Activated CD8-positive, alpha-beta memory T cell treated with anti-CD3 and anti-CD28 coated beads, Interleukin-2, amount 10 ng/mL, durations not matched to agents 7 days and 5 days (primary cell): Measurements from ENCODE around the gene TSPAN3. TPM values are rescaled to one million over a fixed set of nuclear protein-coding genes. Genes with fewer than 3 reads are reported as not detected.

ENCODE experiments used
- ATAC-seq: fragments of 150-1000 bp; cut with Tn5 transposase; one replicate; pipeline ENCODE4 v1.10.0; 2021; ENCODE audit warnings: moderate library complexity
- CTCF ChIA-PET: fragments of 350-600 bp; sonication (Branson Sonifier 250); formaldehyde crosslinking; loops from one replicate; lab custom pipeline; 2021; ENCODE audit warnings: antibody characterized with exemption; lab: Charles Lee
- DNase-seq: peaks from one replicate; pipeline ENCODE4 v3.0.0-alpha.2; 2020
- H3K27ac Mint-ChIP-seq: one replicate; pipeline ENCODE4 v1.8.0; 2021; ENCODE audit warnings: mild to moderate bottlenecking, mixed read lengths
- H3K27me3 Mint-ChIP-seq: one replicate; pipeline ENCODE4 v1.8.0; 2021; ENCODE audit warnings: mixed read lengths
- H3K36me3 Mint-ChIP-seq: one replicate; pipeline ENCODE4 v1.8.0; 2021; ENCODE audit warnings: mild to moderate bottlenecking, mixed read lengths
- H3K4me1 Mint-ChIP-seq: one replicate; pipeline ENCODE4 v1.8.0; 2021; ENCODE audit warnings: mixed read lengths
- H3K4me3 Mint-ChIP-seq: one replicate; pipeline ENCODE4 v1.8.0; 2021; ENCODE audit warnings: mild to moderate bottlenecking, moderate library complexity, mixed read lengths
- H3K9me3 Mint-ChIP-seq: one replicate; pipeline ENCODE4 v1.8.0; 2022; ENCODE audit warnings: low read depth, mixed read lengths
- total RNA-seq, 2 experiments: library from RNA; stranded (reverse); gene quantifications; one replicate each; pipeline ENCODE4 v1.2.3, GENCODE V29; 2021

The TSPAN3 gene
- total RNA-seq, 2 experiments from 2014 or later = 20.9 to 29.4 TPM

DNA sequence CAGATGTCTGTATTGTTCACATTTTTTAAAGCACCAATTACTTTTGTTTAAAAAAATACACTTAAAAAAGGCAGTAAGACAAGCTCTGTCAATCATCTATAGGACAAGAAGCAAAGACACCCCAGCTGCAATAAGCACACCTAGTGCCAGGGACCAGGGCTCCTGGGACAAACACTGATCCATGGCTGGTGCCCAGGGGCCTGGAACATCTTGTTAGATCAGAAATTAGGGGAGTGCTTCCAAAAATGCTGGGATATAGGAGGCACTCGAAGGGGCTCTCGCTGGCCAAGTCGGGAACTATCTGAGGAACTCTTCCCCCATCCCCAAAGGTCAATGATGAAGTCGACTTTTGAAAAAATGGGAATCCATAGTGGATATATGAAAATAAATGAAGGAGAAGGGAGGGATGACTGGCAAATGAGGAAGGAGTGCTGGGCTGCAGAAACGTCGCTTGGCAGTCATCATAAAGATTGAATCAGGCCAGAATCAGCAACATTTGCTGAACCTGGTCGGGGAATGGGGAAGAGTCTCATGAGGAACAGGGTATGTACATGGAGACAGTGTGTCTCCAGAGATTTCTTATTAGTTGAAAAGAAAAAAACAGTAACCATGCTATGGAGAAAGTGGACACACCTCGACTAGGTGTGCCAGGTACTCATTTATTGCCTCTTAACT lies 28.5 kb downstream of the TSPAN3 start:
- ATAC-seq = no peak
- no peak overlapping the region for H3K4me3 Mint-ChIP-seq
- H3K36me3 Mint-ChIP-seq = peaks cover 53% of the 10 kb centered on the region
- peaks cover 2% of the 10 kb centered on the region for H3K9me3 Mint-ChIP-seq
- H3K4me1 Mint-ChIP-seq = peaks cover 6% of the 10 kb centered on the region
- H3K27me3 Mint-ChIP-seq = no peaks in the 10 kb centered on the region
- CTCF ChIA-PET = interaction anchor here (2.3 kb wide), 1 partner anchor 19 kb away, joined by 6 read pairs; no protein-coding TSS in a partner anchor
- no peak overlapping the region for H3K27ac Mint-ChIP-seq
- DNase-seq = no peak

DNA sequence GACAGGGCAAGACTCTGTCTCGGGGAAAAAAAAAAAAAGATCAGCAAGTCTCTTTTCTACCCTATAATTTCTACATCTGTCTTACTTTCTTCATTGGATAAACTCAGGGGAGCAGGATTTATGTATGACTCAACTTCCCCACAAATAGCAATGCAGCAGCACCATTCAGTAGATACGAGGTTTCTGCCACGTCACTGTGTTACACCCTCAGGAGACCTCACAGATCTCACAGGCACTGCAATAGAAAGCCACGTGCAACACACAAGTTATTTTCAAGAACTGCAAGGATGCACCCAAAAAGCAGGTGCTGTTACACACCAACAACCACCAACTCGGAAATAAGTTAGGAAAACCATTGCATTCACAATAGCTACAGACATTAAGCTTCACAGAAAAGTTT lies 30.2 kb downstream of the TSPAN3 start:
- ATAC-seq (peak; percentile 59), DNase-seq (peak; percentile 44)
- CTCF ChIA-PET = interaction anchor here (0.6 to 0.9 kb wide), 4 partner anchors 15 to 848 kb away, joined by 3 read pairs; no protein-coding TSS in a partner anchor
- peak overlapping the region; percentile 27 for H3K27ac Mint-ChIP-seq
- H3K36me3 Mint-ChIP-seq = peaks cover 57% of the 10 kb centered on the region
- H3K4me3 Mint-ChIP-seq = no peak overlapping the region
- H3K27me3 Mint-ChIP-seq = no peaks in the 10 kb centered on the region
- peaks cover 6% of the 10 kb centered on the region for H3K4me1 Mint-ChIP-seq
- peaks cover 2% of the 10 kb centered on the region for H3K9me3 Mint-ChIP-seq

DNA sequence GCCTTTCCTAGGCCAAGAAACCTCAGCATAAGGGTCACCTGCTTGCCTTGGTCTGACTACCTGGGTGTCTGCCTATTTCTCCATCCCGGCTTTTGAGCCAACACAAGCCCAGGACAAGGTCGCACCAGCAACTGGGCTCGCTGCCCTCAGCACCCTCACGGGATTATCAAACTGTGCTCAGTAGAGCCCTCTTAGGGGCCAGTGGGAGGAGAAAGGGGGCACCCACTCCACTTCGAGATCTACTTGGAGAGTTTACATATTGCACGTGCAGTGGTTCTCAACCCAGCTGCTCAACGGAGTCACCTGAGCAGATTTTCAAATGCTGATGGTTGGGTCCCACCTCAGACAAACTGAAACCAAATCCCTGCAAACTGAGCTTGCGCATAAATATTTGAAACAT lies 31.1 kb downstream of the TSPAN3 start:
- Mint-ChIP-seq H3K27me3 (no peaks in the 10 kb centered on the region), H3K4me3 (no peak overlapping the region), H3K36me3 (peaks cover 56% of the 10 kb centered on the region), H3K27ac (no peak overlapping the region), H3K9me3 (peaks cover 2% of the 10 kb centered on the region), H3K4me1 (peaks cover 6% of the 10 kb centered on the region)
- ATAC-seq (no peak), DNase-seq (no peak)
- CTCF ChIA-PET = interaction anchor here (0.7 kb wide), 1 partner anchor 102 kb away, joined by 3 read pairs; no protein-coding TSS in a partner anchor

DNA sequence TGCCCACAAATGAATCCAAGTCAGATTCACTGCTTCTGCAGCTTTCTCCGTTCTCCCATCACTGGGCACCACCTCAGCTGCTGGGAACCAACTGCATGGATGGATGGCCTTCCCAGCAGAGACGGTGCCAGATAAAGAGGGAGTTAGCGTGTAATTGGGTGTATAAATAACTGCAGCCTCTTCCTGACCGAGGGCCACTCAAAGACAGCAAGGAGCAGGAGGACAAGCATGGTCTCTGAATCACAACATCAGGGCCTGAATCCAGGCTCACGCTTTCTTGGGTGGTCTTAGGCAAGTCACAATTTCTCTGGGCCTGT lies 31.7 kb downstream of the TSPAN3 start:
- no peak for DNase-seq
- Mint-ChIP-seq H3K27me3 (no peaks in the 10 kb centered on the region), H3K27ac (no peak overlapping the region), H3K36me3 (peaks cover 57% of the 10 kb centered on the region), H3K4me1 (peaks cover 4% of the 10 kb centered on the region), H3K4me3 (no peak overlapping the region), H3K9me3 (peaks cover 2% of the 10 kb centered on the region)
- no peak for ATAC-seq
- CTCF ChIA-PET = no interaction called here

DNA sequence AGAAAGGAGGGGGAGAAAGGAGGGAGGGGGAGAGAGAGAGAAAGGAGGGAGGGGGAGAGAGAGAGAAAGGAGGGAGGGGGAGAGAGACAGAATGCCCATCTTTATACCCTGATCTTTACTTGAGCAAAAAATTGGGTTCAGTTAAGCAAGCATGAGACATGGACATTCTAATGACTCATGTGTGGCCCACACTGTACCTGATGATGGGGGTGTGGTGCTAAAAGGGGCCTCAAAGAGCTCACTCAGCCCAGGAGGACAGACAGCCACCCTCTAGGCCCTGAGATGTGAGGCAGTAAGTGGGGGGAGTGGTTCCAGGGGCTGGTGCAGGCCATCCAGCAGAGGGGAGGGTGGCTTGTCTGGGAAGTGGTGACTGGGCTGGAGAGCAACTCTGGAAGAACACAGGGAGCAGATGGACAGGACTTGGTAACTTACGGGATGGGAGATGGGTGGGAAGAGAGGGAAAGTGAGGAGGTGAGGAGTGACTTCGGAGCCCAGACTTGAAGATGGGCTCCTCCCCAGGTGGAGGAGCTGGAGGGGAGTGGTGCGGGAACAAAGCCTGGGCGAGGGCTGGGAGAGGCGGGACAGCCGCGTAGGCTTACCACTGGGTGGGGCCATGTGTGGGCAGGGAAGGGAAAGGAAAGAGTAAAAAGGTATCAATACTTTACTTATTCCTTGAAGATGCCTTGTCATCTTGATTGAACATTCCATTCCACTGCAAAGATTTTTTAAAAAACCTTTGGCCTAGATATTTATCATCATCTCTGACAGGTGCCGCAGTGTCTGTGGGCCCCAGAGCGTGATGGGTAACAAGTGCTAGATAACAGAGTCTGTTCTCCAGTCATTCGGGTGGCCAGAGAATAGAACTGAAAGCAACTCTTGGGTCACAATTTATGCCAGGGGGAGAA lies 32.3 kb downstream of the TSPAN3 start:
- H3K9me3 Mint-ChIP-seq = peaks cover 2% of the 10 kb centered on the region
- no peak for DNase-seq
- no peak overlapping the region for H3K4me3 Mint-ChIP-seq
- CTCF ChIA-PET = interaction anchor here (1.1 kb wide), 1 partner anchor 17 kb away, joined by 3 read pairs; no protein-coding TSS in a partner anchor
- H3K27me3 Mint-ChIP-seq = no peaks in the 10 kb centered on the region
- peaks cover 59% of the 10 kb centered on the region for H3K36me3 Mint-ChIP-seq
- ATAC-seq = no peak
- no peak overlapping the region for H3K27ac Mint-ChIP-seq
- H3K4me1 Mint-ChIP-seq = peaks cover 4% of the 10 kb centered on the region

GRCh38 chr15:77037388-77038209 lies 33.3 kb downstream of the TSPAN3 start:
- H3K36me3 Mint-ChIP-seq = peaks cover 55% of the 10 kb centered on the region
- peaks cover 4% of the 10 kb centered on the region for H3K4me1 Mint-ChIP-seq
- peak overlapping the region; percentile 62 for H3K27ac Mint-ChIP-seq
- ATAC-seq (no peak), DNase-seq (no peak)
- H3K9me3 Mint-ChIP-seq = peaks cover 2% of the 10 kb centered on the region
- CTCF ChIA-PET = interaction anchor here (1.1 kb wide), 1 partner anchor 16 kb away, joined by 3 read pairs; no protein-coding TSS in a partner anchor
- no peaks in the 10 kb centered on the region for H3K27me3 Mint-ChIP-seq
- H3K4me3 Mint-ChIP-seq = no peak overlapping the region

- no peak for ATAC-seq
- Mint-ChIP-seq H3K4me1 (peaks cover 5% of the 10 kb centered on the region), H3K4me3 (no peak overlapping the region), H3K27ac (peak overlapping the region; percentile 62), H3K36me3 (peaks cover 54% of the 10 kb centered on the region), H3K27me3 (no peaks in the 10 kb centered on the region), H3K9me3 (peaks cover 2% of the 10 kb centered on the region)
- CTCF ChIA-PET = interaction anchor here (1.1 to 3.6 kb wide), 3 partner anchors 11 to 15 kb away, joined by 3 to 29 read pairs (median 6); no protein-coding TSS in a partner anchor
- DNase-seq = no peak
Observed at GRCh38 chr15:77036537-77037387, 34.1 kb downstream of the TSPAN3 start.

DNA sequence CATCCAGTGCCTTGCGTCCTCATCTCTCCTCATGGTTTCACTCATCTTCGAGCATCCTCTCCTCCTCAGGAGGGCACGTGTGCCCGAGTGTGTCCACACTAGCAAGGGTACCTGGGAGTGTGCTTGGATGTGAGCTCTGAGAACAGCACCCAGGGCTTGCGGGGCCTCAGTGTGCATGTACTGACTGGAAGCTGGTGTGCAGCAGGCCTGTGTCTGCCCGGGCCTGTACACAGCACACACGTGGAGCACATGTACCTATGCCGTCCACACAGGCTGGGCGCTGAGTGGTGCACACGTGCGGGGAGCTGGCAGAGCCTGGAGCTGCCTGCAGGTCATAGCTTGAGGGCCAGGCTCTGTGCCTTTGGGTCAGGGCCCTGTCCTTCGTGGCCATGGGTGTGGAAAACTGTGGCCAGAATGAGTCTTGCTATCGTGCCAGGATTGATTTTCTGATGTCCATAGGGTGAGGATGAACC lies 34.9 kb downstream of the TSPAN3 start:
- Mint-ChIP-seq H3K4me3 (no peak overlapping the region), H3K27ac (peak overlapping the region; percentile 46), H3K27me3 (no peaks in the 10 kb centered on the region)

DNA sequence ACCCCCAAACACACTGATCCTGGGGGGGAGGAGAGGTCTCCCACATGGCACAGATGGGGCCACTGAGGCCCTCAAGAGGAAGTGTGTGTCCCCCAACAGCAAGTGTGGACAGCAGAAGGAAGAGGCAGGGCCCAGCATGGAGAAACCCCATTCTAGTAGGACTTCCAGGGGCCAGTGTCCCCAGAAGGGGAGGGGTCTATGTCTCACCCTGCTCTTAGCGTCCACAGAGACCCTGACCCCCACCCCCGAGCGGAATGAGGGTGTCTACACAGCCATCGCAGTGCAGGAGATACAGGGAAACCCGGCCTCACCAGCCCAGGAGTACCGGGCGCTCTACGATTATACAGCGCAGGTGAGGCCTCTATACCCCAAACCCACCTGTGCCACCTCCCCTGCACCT lies 35.3 kb downstream of the TSPAN3 start:
- ATAC-seq = no peak
- Mint-ChIP-seq H3K36me3 (peaks cover 52% of the 10 kb centered on the region), H3K4me3 (no peak overlapping the region), H3K27ac (no peak overlapping the region), H3K27me3 (no peaks in the 10 kb centered on the region), H3K4me1 (peaks cover 9% of the 10 kb centered on the region), H3K9me3 (peaks cover 2% of the 10 kb centered on the region)
- no peak for DNase-seq
- CTCF ChIA-PET = interaction anchor here (1.0 to 3.6 kb wide), 5 partner anchors 9 to 62 kb away, joined by 3 to 29 read pairs (median 6); no protein-coding TSS in a partner anchor

More for the DNA sequence above, 34.9 kb downstream of the TSPAN3 start:
- H3K36me3 Mint-ChIP-seq = peaks cover 56% of the 10 kb centered on the region
- DNase-seq = no peak
- no peak for ATAC-seq
- H3K4me1 Mint-ChIP-seq = peaks cover 10% of the 10 kb centered on the region
- H3K9me3 Mint-ChIP-seq = peaks cover 2% of the 10 kb centered on the region
- CTCF ChIA-PET = interaction anchor here (2.1 to 3.6 kb wide), 2 partner anchors 12 kb away, joined by 6 to 29 read pairs; no protein-coding TSS in a partner anchor

DNA sequence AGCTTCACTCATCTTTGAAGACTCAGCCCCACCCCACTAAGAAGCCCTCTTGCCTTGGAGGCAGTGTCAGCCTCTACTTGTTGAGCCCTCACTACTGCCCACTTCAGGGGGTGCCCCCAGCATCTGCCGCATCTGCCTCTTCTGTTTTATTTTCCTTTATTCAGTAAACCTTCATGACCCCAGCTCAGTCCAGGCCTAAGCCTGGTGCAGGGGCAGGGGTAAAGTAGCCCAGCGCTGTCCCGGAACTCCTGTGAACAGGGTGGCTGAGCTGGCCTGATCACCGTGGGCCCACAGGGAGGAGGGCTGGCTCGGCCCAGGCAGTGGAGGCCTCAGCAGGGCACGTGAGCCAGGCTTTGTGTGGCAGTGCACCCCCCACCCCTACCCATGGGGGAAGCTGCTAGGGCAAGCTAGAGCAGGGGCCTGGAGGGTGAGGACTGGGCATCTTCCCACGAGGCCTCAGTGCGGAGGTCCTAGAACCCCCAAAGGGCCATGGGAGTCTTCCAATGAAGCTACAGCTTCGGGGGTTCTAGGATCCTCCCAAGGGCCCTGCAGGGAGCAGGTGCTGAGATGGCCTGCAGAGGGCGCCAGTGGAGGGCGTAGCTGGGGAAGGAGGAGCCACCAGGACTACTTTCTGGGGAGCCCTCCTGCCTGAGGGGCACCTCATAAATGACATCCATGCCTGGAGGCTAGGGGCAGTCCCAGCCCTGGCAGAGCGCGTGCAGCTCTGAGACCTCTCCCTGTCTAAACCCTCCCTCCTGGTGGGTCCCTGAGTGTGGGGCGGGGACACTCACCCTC lies 36.0 kb downstream of the TSPAN3 start:
- ATAC-seq = no peak
- peaks cover 51% of the 10 kb centered on the region for H3K36me3 Mint-ChIP-seq
- CTCF ChIA-PET = interaction anchor here (0.6 to 3.6 kb wide), 7 partner anchors 9 to 471 kb away, joined by 3 to 29 read pairs (median 4); no protein-coding TSS in a partner anchor
- peak; percentile 42 for DNase-seq
- H3K9me3 Mint-ChIP-seq = peaks cover 2% of the 10 kb centered on the region
- H3K27ac Mint-ChIP-seq = no peak overlapping the region
- no peak overlapping the region for H3K4me3 Mint-ChIP-seq
- H3K27me3 Mint-ChIP-seq = no peaks in the 10 kb centered on the region
- peaks cover 13% of the 10 kb centered on the region for H3K4me1 Mint-ChIP-seq
